ENCODE results near the gene CKM.

The CKM gene

GRCh38 chr19:45322744-45323281, at the start of gene CKM:
Gene CKM, minus strand, starts transcription at chr19:45322875. Its CDS starts 3,162 bp downstream, at chr19:45319713.
- Histone ChIP-seq H3K36me3 (ENCODE audit: control insufficient read depth, low read depth, low read length) (no peaks in the 10 kb centered on the region), H3K27ac (ENCODE audit: low read length) (no peak within 1 kb of the TSS), H3K9ac (ENCODE audit: low read length) (no peak within 1 kb of the TSS), H3K4me3 (ENCODE audit: low read length) (peak within 1 kb of the TSS; percentile 50), H3K9me3 (ENCODE audit: control insufficient read depth, low read depth, low read length) (no peaks in the 10 kb centered on the region), H3K4me1 (ENCODE audit: control insufficient read depth, low read depth, low read length) (peaks cover 3% of the 10 kb centered on the region), H3K27me3 (ENCODE audit: control insufficient read depth, insufficient read depth, low read length) (peaks cover 25% of the 10 kb centered on the region)

- peaks cover 15% of the 10 kb centered on the region for H3K36me3 ChIP-seq (ENCODE audit: control insufficient read depth, low read depth, low read length)
- H3K27me3 ChIP-seq (ENCODE audit: control insufficient read depth, insufficient read depth, low read length) = no peaks in the 10 kb centered on the region
- H3K9me3 ChIP-seq (ENCODE audit: control insufficient read depth, low read depth, low read length) = no peaks in the 10 kb centered on the region
- H3K4me1 ChIP-seq (ENCODE audit: control insufficient read depth, low read depth, low read length) = no peaks in the 10 kb centered on the region
- no peak within 1 kb of the TSS for H3K27ac ChIP-seq (ENCODE audit: low read length)
- peak within 1 kb of the TSS; percentile 53 for H3K9ac ChIP-seq (ENCODE audit: low read length)
- H3K4me3 ChIP-seq (ENCODE audit: low read length) = peak within 1 kb of the TSS; percentile 74
Measured at GRCh38 chr19:45370410-45371204, 47.9 kb upstream of the CKM start, which contains the start of gene ERCC2. Gene ERCC2, minus strand, starts transcription at chr19:45370573. Its CDS starts 33 bp downstream, at chr19:45370540.

- no peaks in the 10 kb centered on the region for H3K4me1 ChIP-seq (ENCODE audit: control insufficient read depth, low read depth, low read length)
- peaks cover 15% of the 10 kb centered on the region for H3K36me3 ChIP-seq (ENCODE audit: control insufficient read depth, low read depth, low read length)
- no peaks in the 10 kb centered on the region for H3K9me3 ChIP-seq (ENCODE audit: control insufficient read depth, low read depth, low read length)
- H3K27ac ChIP-seq (ENCODE audit: low read length) = no peak overlapping the region
- peak overlapping the region; percentile 17 for H3K4me3 ChIP-seq (ENCODE audit: low read length)
- H3K27me3 ChIP-seq (ENCODE audit: control insufficient read depth, insufficient read depth, low read length) = no peaks in the 10 kb centered on the region
- no peak overlapping the region for H3K9ac ChIP-seq (ENCODE audit: low read length)
Measured at GRCh38 chr19:45368737-45369340, 46.2 kb upstream of the CKM start.

DNA sequence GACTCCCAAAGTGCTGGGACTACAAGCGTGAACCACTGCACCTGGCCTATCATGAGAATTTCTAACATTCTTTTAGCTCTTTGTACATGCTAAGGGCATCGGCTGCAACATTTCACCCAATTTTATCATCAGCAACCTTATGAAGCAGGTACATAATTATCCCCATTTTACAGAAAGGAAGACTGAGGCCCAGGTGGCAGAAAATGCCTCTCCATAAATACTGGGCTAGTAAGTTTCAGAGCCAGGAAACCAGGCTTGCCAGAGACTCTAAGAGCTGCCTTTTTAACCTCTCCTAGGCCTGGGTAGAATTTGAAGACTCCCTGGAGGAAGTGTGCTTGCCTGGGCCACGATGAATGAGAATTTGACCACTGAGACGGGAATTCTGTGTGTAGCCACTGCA, 45.5 kb upstream of the CKM start:
- no peaks in the 10 kb centered on the region for H3K4me1 ChIP-seq (ENCODE audit: control insufficient read depth, low read depth, low read length)
- H3K27me3 ChIP-seq (ENCODE audit: control insufficient read depth, insufficient read depth, low read length) = no peaks in the 10 kb centered on the region
- no peaks in the 10 kb centered on the region for H3K9me3 ChIP-seq (ENCODE audit: control insufficient read depth, low read depth, low read length)
- H3K9ac ChIP-seq (ENCODE audit: low read length) = no peak overlapping the region
- no peak overlapping the region for H3K27ac ChIP-seq (ENCODE audit: low read length)
- H3K36me3 ChIP-seq (ENCODE audit: control insufficient read depth, low read depth, low read length) = peaks cover 15% of the 10 kb centered on the region
- no peak overlapping the region for H3K4me3 ChIP-seq (ENCODE audit: low read length)

DNA sequence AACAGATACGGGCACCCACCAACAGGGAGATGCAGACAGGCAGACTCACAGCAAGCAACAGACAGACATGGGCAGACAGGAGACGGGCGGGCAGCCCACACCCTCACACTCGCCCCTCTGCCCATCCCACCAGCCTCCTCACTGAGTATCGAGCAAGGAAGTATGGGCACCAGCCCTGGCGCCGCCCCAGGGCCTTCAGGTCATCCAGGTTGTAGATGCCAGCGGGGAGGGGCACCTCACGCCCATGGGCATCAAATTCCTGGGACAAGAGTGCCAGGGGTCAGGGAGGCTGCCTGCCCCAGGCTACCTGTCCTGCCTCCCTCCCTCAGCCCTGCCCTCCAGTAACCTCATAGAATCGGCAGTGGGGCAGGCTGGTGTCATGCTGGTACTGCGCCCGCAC, 42.0 kb upstream of the CKM start:
- H3K27ac ChIP-seq (ENCODE audit: low read length) = no peak overlapping the region
- no peaks in the 10 kb centered on the region for H3K4me1 ChIP-seq (ENCODE audit: control insufficient read depth, low read depth, low read length)
- H3K4me3 ChIP-seq (ENCODE audit: low read length) = no peak overlapping the region
- no peaks in the 10 kb centered on the region for H3K27me3 ChIP-seq (ENCODE audit: control insufficient read depth, insufficient read depth, low read length)
- peaks cover 35% of the 10 kb centered on the region for H3K36me3 ChIP-seq (ENCODE audit: control insufficient read depth, low read depth, low read length)
- no peak overlapping the region for H3K9ac ChIP-seq (ENCODE audit: low read length)
- H3K9me3 ChIP-seq (ENCODE audit: control insufficient read depth, low read depth, low read length) = no peaks in the 10 kb centered on the region

DNA sequence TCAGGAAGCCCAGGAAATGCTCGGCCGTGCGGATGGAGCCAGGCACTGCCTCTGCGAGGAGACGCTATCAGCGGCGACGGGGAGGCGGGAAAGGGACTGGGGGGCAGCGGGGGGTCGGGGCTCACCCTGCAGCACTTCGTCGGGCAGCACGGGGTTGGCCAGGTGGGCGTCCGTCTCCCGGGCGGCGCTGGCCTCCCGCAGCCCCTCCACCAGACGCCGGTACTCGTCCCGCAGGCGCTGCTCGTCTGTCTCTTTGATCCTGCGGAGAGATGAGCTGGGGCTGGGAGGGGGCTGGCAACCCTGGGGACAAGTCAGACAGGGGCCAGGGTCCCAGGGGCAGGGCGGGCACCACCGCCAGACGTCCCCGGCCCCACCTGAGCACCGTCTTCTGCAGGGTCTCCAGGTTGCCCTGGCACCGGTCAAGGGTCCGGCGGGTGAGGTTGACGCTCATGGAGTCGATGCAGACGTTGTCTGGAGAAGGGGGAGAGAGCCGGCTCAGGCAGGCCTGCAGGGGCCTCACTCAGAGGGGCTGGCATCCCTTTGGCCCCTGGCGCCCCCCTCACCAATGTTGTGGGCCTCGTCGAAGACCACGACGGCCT, 41.3 kb upstream of the CKM start:
- Histone ChIP-seq H3K9ac (ENCODE audit: low read length) (no peak overlapping the region), H3K4me3 (ENCODE audit: low read length) (no peak overlapping the region), H3K9me3 (ENCODE audit: control insufficient read depth, low read depth, low read length) (no peaks in the 10 kb centered on the region), H3K27me3 (ENCODE audit: control insufficient read depth, insufficient read depth, low read length) (no peaks in the 10 kb centered on the region), H3K4me1 (ENCODE audit: control insufficient read depth, low read depth, low read length) (no peaks in the 10 kb centered on the region), H3K27ac (ENCODE audit: low read length) (no peak overlapping the region), H3K36me3 (ENCODE audit: control insufficient read depth, low read depth, low read length) (peaks cover 41% of the 10 kb centered on the region)

- H3K4me3 ChIP-seq (ENCODE audit: low read length) = no peak overlapping the region
- H3K9ac ChIP-seq (ENCODE audit: low read length) = no peak overlapping the region
- H3K36me3 ChIP-seq (ENCODE audit: control insufficient read depth, low read depth, low read length) = peaks cover 39% of the 10 kb centered on the region
- no peaks in the 10 kb centered on the region for H3K4me1 ChIP-seq (ENCODE audit: control insufficient read depth, low read depth, low read length)
- no peaks in the 10 kb centered on the region for H3K9me3 ChIP-seq (ENCODE audit: control insufficient read depth, low read depth, low read length)
- H3K27me3 ChIP-seq (ENCODE audit: control insufficient read depth, insufficient read depth, low read length) = no peaks in the 10 kb centered on the region
- no peak overlapping the region for H3K27ac ChIP-seq (ENCODE audit: low read length)
Measured at GRCh38 chr19:45362291-45362690, 39.6 kb upstream of the CKM start.

DNA sequence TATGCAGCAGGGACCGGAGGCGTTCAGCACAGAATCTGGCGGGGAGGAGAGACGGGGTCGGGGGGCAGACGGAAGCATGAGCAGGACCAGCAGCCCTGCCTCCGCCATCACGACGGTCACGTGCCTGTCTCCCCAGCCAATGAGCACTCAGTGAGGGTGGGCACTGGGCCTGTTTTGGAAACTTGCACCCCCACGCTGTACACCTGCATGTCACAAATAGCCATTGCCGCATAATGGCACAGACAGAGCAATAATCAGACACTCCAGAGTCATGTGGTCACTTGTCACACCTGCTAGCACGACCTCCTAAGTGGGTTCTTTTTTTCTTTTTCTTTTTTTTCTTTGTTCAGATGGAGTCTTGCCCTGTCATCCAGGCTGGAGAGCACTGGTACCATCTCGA, 38.9 kb upstream of the CKM start:
- no peaks in the 10 kb centered on the region for H3K27me3 ChIP-seq (ENCODE audit: control insufficient read depth, insufficient read depth, low read length)
- H3K9ac ChIP-seq (ENCODE audit: low read length) = no peak overlapping the region
- peaks cover 45% of the 10 kb centered on the region for H3K36me3 ChIP-seq (ENCODE audit: control insufficient read depth, low read depth, low read length)
- H3K9me3 ChIP-seq (ENCODE audit: control insufficient read depth, low read depth, low read length) = no peaks in the 10 kb centered on the region
- no peak overlapping the region for H3K4me3 ChIP-seq (ENCODE audit: low read length)
- no peak overlapping the region for H3K27ac ChIP-seq (ENCODE audit: low read length)
- H3K4me1 ChIP-seq (ENCODE audit: control insufficient read depth, low read depth, low read length) = no peaks in the 10 kb centered on the region

GRCh38 chr19:45358213-45358792, 35.6 kb upstream of the CKM start:
- peaks cover 69% of the 10 kb centered on the region for H3K36me3 ChIP-seq (ENCODE audit: control insufficient read depth, low read depth, low read length)
- no peaks in the 10 kb centered on the region for H3K27me3 ChIP-seq (ENCODE audit: control insufficient read depth, insufficient read depth, low read length)
- no peaks in the 10 kb centered on the region for H3K4me1 ChIP-seq (ENCODE audit: control insufficient read depth, low read depth, low read length)
- no peaks in the 10 kb centered on the region for H3K9me3 ChIP-seq (ENCODE audit: control insufficient read depth, low read depth, low read length)
- H3K9ac ChIP-seq (ENCODE audit: low read length) = no peak overlapping the region
- no peak overlapping the region for H3K4me3 ChIP-seq (ENCODE audit: low read length)
- no peak overlapping the region for H3K27ac ChIP-seq (ENCODE audit: low read length)

DNA sequence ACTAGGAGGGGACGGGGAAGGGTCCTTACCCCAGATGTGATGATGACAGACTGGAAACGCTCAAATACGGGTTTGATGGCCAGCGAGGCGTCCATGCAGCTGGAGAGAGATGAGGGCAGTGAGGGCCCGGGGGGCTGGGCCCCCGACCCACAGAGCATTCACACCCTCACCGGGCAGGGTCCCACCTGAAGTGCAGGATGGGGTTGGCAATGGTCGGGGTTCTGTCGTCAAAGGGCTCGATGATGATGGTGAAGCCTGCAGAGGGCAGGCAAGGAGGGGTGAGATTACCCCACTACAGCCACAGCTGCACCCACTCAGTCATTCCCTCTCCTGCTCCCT, 34.7 kb upstream of the CKM start:
- no peak overlapping the region for H3K4me3 ChIP-seq (ENCODE audit: low read length)
- H3K27ac ChIP-seq (ENCODE audit: low read length) = no peak overlapping the region
- no peak overlapping the region for H3K9ac ChIP-seq (ENCODE audit: low read length)
- H3K27me3 ChIP-seq (ENCODE audit: control insufficient read depth, insufficient read depth, low read length) = no peaks in the 10 kb centered on the region
- peaks cover 72% of the 10 kb centered on the region for H3K36me3 ChIP-seq (ENCODE audit: control insufficient read depth, low read depth, low read length)
- no peaks in the 10 kb centered on the region for H3K4me1 ChIP-seq (ENCODE audit: control insufficient read depth, low read depth, low read length)
- no peaks in the 10 kb centered on the region for H3K9me3 ChIP-seq (ENCODE audit: control insufficient read depth, low read depth, low read length)

- no peaks in the 10 kb centered on the region for H3K9me3 ChIP-seq (ENCODE audit: control insufficient read depth, low read depth, low read length)
- peaks cover 72% of the 10 kb centered on the region for H3K36me3 ChIP-seq (ENCODE audit: control insufficient read depth, low read depth, low read length)
- H3K27me3 ChIP-seq (ENCODE audit: control insufficient read depth, insufficient read depth, low read length) = no peaks in the 10 kb centered on the region
- no peaks in the 10 kb centered on the region for H3K4me1 ChIP-seq (ENCODE audit: control insufficient read depth, low read depth, low read length)
- H3K4me3 ChIP-seq (ENCODE audit: low read length) = no peak overlapping the region
- no peak overlapping the region for H3K27ac ChIP-seq (ENCODE audit: low read length)
- no peak overlapping the region for H3K9ac ChIP-seq (ENCODE audit: low read length)
Measured at GRCh38 chr19:45356760-45357444, 34.2 kb upstream of the CKM start.
